Sciatic nerve (tissue), 2 donors: ENCODE data around the gene MS4A12. TPM values are rescaled to one million over a fixed set of nuclear protein-coding genes. Genes with fewer than 3 reads are reported as not detected.
"Not testable (repeated sequence)": the region's sequence is repeated elsewhere in the genome, so short reads cannot be mapped to it uniquely, and the experiment has no call there.

ENCODE experiments used
- ATAC-seq: fragments of 200-7000 bp; cut with Tn5 transposase; one replicate; pipeline ENCODE4 v1.9.1; 2020; ENCODE audit warnings: mild to moderate bottlenecking, moderate library complexity
- DNase-seq: peaks from one replicate; pipeline ENCODE4 v3.0.0-alpha.2; 2020; ENCODE audit warnings: low spot score
- intact Hi-C: fragments of 100-400 bp; cut with DNase I; formaldehyde crosslinking; loops from one replicate; pipeline ENCODE4 v1.14.2; 2022
- total RNA-seq: library from RNA; stranded (reverse); fragmentation: NEBNext Ultra II Directional; extraction: Animal tissue kit (Norgen Biotek cat#: 25700); gene quantifications from one replicate; pipeline ENCODE4 v1.2.1, GENCODE V29; 2021
- donor health status: DM: no; HTN: no; CAD: no.
- donor health status: DM: no; HTN: no; CAD: no.

The MS4A12 gene
- not detected for total RNA-seq

- intact Hi-C loops: no loop called here
- ATAC-seq (no peak), DNase-seq (no peak)
Measured at GRCh38 chr11:60492488-60493009, at the start of gene MS4A12. MS4A12 (plus strand) TSS chr11:60492778; CDS start chr11:60497319, 4,541 bp downstream.

- DNase-seq (no peak), ATAC-seq (no peak)
- intact Hi-C loops: no loop called here
Measured at GRCh38 chr11:60447070-60447469, 45.5 kb upstream of the MS4A12 start.

- intact Hi-C loops: no loop called here
- DNase-seq (no peak), ATAC-seq (no peak)
Measured at GRCh38 chr11:60447846-60448245, 44.7 kb upstream of the MS4A12 start.

- intact Hi-C loops, ATAC-seq, DNase-seq: not testable (repeated sequence)
Measured at GRCh38 chr11:60451185-60451584, 41.4 kb upstream of the MS4A12 start.

- intact Hi-C loops: no loop called here
- DNase-seq (no peak), ATAC-seq (no peak)
Measured at GRCh38 chr11:60454212-60454611, 38.4 kb upstream of the MS4A12 start.

- no peak for ATAC-seq
- intact Hi-C loops: no loop called here
- no peak for DNase-seq
Measured at GRCh38 chr11:60455531-60456042, 37.0 kb upstream of the MS4A12 start, which contains the start of gene MS4A1. MS4A1 (plus strand) TSS chr11:60455847; CDS start chr11:60462375, 6,528 bp downstream.

GRCh38 chr11:60457576-60457975, 35.0 kb upstream of the MS4A12 start:
- no peak for ATAC-seq
- intact Hi-C loops: no loop called here
- DNase-seq: no peak

GRCh38 chr11:60459345-60459744, 33.2 kb upstream of the MS4A12 start:
- no peak for ATAC-seq

GRCh38 chr11:60468829-60469228, 23.7 kb upstream of the MS4A12 start:
- ATAC-seq: no peak
- DNase-seq: no peak
- intact Hi-C loops: no loop called here

More at GRCh38 chr11:60459345-60459744, 33.2 kb upstream of the MS4A12 start:
- no peak for DNase-seq
- intact Hi-C loops: no loop called here

- DNase-seq (no peak), ATAC-seq (no peak)
- intact Hi-C loops: no loop called here
Measured at GRCh38 chr11:60469723-60470122, 22.9 kb upstream of the MS4A12 start.

- DNase-seq (no peak), ATAC-seq (peak; percentile 44)
- intact Hi-C loops: no loop called here
Measured at GRCh38 chr11:60477035-60477445, 15.5 kb upstream of the MS4A12 start.

GRCh38 chr11:60482361-60482760, 10.2 kb upstream of the MS4A12 start:
- ATAC-seq (peak; percentile 41), DNase-seq (no peak)
- intact Hi-C loops: no loop called here

- peak; percentile 34 for ATAC-seq
- no peak for DNase-seq
Measured at GRCh38 chr11:60485987-60486386, 6.6 kb upstream of the MS4A12 start.

GRCh38 chr11:60493454-60493853, 876 bp downstream of the MS4A12 start:
- no peak for DNase-seq
- no peak for ATAC-seq
- intact Hi-C loops: no loop called here

More at GRCh38 chr11:60485987-60486386, 6.6 kb upstream of the MS4A12 start:
- intact Hi-C loops: no loop called here

GRCh38 chr11:60498399-60498798, 5.8 kb downstream of the MS4A12 start:
- ATAC-seq (no peak), DNase-seq (no peak)
- intact Hi-C loops: no loop called here

GRCh38 chr11:60498853-60499252, 6.3 kb downstream of the MS4A12 start:
- DNase-seq (no peak), ATAC-seq (peak; percentile 68)
- intact Hi-C loops: no loop called here

GRCh38 chr11:60500276-60500910, 7.8 kb downstream of the MS4A12 start:
- intact Hi-C loops: no loop called here
- no peak for DNase-seq
- ATAC-seq: no peak

GRCh38 chr11:60502221-60502775, 9.7 kb downstream of the MS4A12 start:
- DNase-seq: no peak
- ATAC-seq: no peak
- intact Hi-C loops: no loop called here

- intact Hi-C loops: no loop called here
- ATAC-seq (no peak), DNase-seq (no peak)
Measured at GRCh38 chr11:60504219-60504905, 11.8 kb downstream of the MS4A12 start.

GRCh38 chr11:60509609-60510008, 17.0 kb downstream of the MS4A12 start:
- ATAC-seq, DNase-seq, intact Hi-C loops: not testable (repeated sequence)
